Activated naive CD4-positive, alpha-beta T cell treated with anti-CD3 and anti-CD28 coated beads, Interleukin-2, amount 50 U/mL, for 72 hours (primary cell): ENCODE results near the gene JARID2. TPM values are rescaled to one million over a fixed set of nuclear protein-coding genes. Genes with fewer than 3 reads are reported as not detected.
A peak's percentile ranks its signal among the peaks of the same experiment; 100 is the strongest.

ENCODE experiments used
- ATAC-seq, 2 donors: fragments of 150-1000 bp; cut with Tn5 transposase; 2 replicates each; pipeline ENCODE4 v1.10.0; 2021; ENCODE audit warnings: mild to moderate bottlenecking in 2 of 2, moderate library complexity in 2 of 2
- DNase-seq, 2 donors: peaks; one replicate each; pipeline ENCODE4 v3.0.0; 2021 to 2022; ENCODE audit warnings: low spot score in 2 of 2
- H3K27ac Mint-ChIP-seq, 2 donors: one replicate each; pipeline ENCODE4 v1.8.0; 2022; ENCODE audit warnings: mild to moderate bottlenecking in 2 of 2, mixed read lengths in 2 of 2
- H3K36me3 Mint-ChIP-seq, 2 donors: one replicate each; pipeline ENCODE4 v1.8.0; 2022; ENCODE audit warnings: mixed read lengths in 2 of 2
- H3K9me3 Mint-ChIP-seq, 2 donors: one replicate each; pipeline ENCODE4 v1.8.0; 2022; ENCODE audit warnings: mixed read lengths in 2 of 2
- total RNA-seq, 2 donors: library from RNA; stranded (reverse); gene quantifications; one replicate each; pipeline ENCODE4 v1.2.3, GENCODE V29; 2022

The JARID2 gene
- total RNA-seq, 2 donors from 2014 or later, result 35.3 to 36.3 TPM

- ATAC-seq (no peak), DNase-seq (no peak)
- peak overlapping the region in 1 of 2 donors; percentile 68 for H3K27ac Mint-ChIP-seq
- H3K9me3 Mint-ChIP-seq, result no peaks in the 10 kb centered on the region
- no peaks in the 10 kb centered on the region for H3K36me3 Mint-ChIP-seq
Observed at GRCh38 chr6:15342114-15342513, 96.2 kb downstream of the JARID2 start.

DNA sequence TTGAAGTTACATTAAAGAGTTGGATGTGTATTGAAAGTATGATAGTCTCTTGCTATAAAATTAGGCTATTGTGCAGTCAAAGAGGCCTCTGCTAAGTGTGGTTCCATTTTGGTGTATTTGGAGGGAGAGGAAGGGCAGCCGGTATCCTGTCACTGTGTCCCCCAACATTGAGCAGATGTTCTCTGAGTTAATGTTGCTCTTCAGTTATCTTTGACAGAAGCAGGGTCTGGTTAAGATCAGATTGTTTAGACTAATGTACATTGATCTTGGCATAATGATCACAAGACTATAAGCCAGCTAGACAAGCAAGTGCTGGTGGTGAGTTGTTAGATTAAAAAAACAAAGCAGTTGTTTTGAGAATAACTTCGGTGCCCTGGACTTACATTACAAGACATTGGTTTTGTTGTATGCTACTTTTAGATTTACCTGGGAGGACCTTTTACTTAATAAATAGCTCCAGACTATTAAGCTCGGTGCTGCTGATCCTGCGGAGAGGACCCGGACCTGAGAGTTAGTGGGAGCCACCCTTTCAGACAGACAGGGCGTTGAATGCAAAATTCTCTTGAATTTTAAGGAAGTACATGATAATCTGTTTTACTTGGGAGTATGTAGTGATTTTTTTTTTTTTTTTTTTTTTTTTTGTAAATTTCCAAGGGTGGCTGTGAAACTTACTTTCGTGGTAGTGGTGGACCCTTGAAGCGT is 97.8 kb downstream of the JARID2 start:
- DNase-seq, result no peak
- Mint-ChIP-seq H3K27ac (peak overlapping the region in 1 of 2 donors; percentile 92), H3K9me3 (no peaks in the 10 kb centered on the region), H3K36me3 (peaks cover 0 to 2% of the 10 kb centered on the region in 2 donors)
- no peak for ATAC-seq

- Mint-ChIP-seq H3K27ac (peak overlapping the region in 1 of 2 donors; percentile 14), H3K9me3 (no peaks in the 10 kb centered on the region)
- ATAC-seq, result peak in 1 of 2 donors; percentile 9
Observed at GRCh38 chr6:15344192-15344519, 98.3 kb downstream of the JARID2 start.

GRCh38 chr6:15344831-15345230 is 99.0 kb downstream of the JARID2 start:
- ATAC-seq (no peak), DNase-seq (no peak)
- Mint-ChIP-seq H3K27ac (no peak overlapping the region), H3K36me3 (peaks cover 0 to 13% of the 10 kb centered on the region in 2 donors), H3K9me3 (no peaks in the 10 kb centered on the region)

More at GRCh38 chr6:15344192-15344519, 98.3 kb downstream of the JARID2 start:
- peaks cover 0 to 7% of the 10 kb centered on the region in 2 donors for H3K36me3 Mint-ChIP-seq
- no peak for DNase-seq

GRCh38 chr6:15346315-15346714 is 100.4 kb downstream of the JARID2 start:
- DNase-seq (no peak), ATAC-seq (peak; percentile 68 to 82)
- Mint-ChIP-seq H3K36me3 (peaks cover 0 to 25% of the 10 kb centered on the region in 2 donors), H3K9me3 (no peaks in the 10 kb centered on the region), H3K27ac (no peak overlapping the region)

DNA sequence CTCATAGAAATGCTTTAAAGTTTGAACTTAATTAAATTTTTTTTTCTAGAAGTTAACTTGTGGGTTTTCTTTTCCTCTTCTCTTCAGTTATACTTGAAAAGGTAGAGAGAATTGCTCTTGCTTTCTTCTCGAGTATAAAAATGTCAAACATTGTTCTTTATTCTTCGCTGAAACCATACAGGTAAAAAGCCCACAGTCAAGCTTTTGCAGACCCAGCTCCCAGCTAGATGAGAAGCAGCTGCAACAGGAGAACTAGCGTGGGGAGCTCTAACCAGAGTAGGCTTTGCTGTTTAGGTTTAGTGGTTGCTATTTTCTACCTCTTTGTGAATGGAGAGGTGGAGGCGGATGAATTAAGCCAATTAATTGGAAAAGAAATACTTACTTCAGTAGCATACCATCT is 102.7 kb downstream of the JARID2 start:
- Mint-ChIP-seq H3K27ac (peak overlapping the region in 1 of 2 donors; percentile 74), H3K9me3 (no peaks in the 10 kb centered on the region), H3K36me3 (peaks cover 0 to 36% of the 10 kb centered on the region in 2 donors)
- ATAC-seq (no peak), DNase-seq (no peak)

GRCh38 chr6:15349379-15349778 is 103.5 kb downstream of the JARID2 start:
- H3K36me3 Mint-ChIP-seq, result peaks cover 0 to 36% of the 10 kb centered on the region in 2 donors
- H3K9me3 Mint-ChIP-seq, result no peaks in the 10 kb centered on the region
- H3K27ac Mint-ChIP-seq, result no peak overlapping the region
- ATAC-seq (no peak), DNase-seq (no peak)

DNA sequence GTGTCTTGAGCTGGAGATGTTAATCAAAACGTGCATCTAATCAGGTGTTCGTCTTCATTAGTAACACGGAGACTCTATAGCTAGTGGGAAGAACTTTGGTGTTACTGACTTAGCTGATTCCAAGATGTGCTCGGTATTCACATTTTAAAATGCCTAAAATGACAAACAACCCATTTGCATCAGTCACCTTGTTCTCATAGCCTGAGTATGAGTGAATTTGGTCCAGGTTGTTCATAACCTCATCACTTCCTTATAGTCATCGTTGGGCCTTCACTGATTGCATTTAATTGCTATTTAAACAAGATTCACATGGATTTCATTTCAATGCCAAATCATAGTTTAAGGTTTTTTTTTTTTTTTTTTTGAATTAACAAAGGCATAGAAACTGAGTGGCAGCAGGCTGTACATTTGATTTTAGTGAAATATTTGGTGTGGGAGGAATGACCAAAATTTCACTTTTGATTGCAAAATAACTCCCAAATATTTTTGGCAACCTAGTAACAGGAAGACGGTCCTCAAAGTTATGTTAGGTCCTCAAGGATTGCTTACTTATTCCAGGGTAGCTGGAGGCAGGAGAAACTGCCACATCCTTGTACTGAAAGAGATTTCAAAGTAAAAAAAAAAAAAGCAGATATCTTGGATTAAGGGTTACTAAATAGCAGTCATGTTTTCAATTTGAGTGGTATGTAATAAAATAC is 104.7 kb downstream of the JARID2 start:
- peak overlapping the region in 1 of 2 donors; percentile 55 for H3K27ac Mint-ChIP-seq
- no peak for DNase-seq
- ATAC-seq, result no peak

GRCh38 chr6:15351631-15352030 is 105.8 kb downstream of the JARID2 start:
- no peaks in the 10 kb centered on the region for H3K9me3 Mint-ChIP-seq
- ATAC-seq (no peak), DNase-seq (no peak)
- H3K36me3 Mint-ChIP-seq, result peaks cover 0 to 36% of the 10 kb centered on the region in 2 donors
- H3K27ac Mint-ChIP-seq, result no peak overlapping the region

More for the DNA sequence above, 104.7 kb downstream of the JARID2 start:
- Mint-ChIP-seq H3K36me3 (peaks cover 0 to 36% of the 10 kb centered on the region in 2 donors), H3K9me3 (no peaks in the 10 kb centered on the region)

GRCh38 chr6:15352220-15352619 is 106.4 kb downstream of the JARID2 start:
- peak in 1 of 2 donors; percentile 9 for ATAC-seq
- H3K27ac Mint-ChIP-seq, result peak overlapping the region in 1 of 2 donors; percentile 44

DNA sequence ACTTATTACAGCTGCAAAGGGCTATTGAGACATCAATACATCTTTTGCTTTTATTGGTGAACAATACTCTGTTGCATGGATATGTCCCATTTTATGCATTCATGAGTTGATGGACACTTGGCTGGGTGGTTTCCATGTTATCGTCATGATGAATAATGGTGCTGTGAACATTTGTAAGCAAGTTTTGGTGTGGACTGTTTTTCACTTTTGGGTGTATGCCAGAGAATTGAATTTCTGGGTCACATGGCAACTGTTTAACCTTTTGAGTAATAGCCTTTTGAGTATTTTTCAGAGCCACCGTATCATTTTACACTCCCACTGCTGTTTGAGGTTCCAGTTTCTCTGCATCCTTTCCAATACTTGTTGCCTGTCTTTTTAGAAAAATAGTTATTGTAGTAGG is 107.0 kb downstream of the JARID2 start:
- peaks cover 0 to 39% of the 10 kb centered on the region in 2 donors for H3K36me3 Mint-ChIP-seq
- ATAC-seq, result peak; percentile 34 to 63
- no peaks in the 10 kb centered on the region for H3K9me3 Mint-ChIP-seq
- no peak for DNase-seq
- peak overlapping the region in 1 of 2 donors; percentile 26 for H3K27ac Mint-ChIP-seq

More at GRCh38 chr6:15352220-15352619, 106.4 kb downstream of the JARID2 start:
- Mint-ChIP-seq H3K36me3 (peaks cover 0 to 36% of the 10 kb centered on the region in 2 donors), H3K9me3 (no peaks in the 10 kb centered on the region)
- DNase-seq, result no peak

GRCh38 chr6:15355683-15356099 is 109.8 kb downstream of the JARID2 start:
- Mint-ChIP-seq H3K9me3 (no peaks in the 10 kb centered on the region), H3K36me3 (peaks cover 0 to 31% of the 10 kb centered on the region in 2 donors), H3K27ac (no peak overlapping the region)
- ATAC-seq, result no peak
- no peak for DNase-seq

GRCh38 chr6:15356179-15356578 is 110.3 kb downstream of the JARID2 start:
- ATAC-seq (no peak), DNase-seq (no peak)
- no peak overlapping the region for H3K27ac Mint-ChIP-seq
- no peaks in the 10 kb centered on the region for H3K9me3 Mint-ChIP-seq
- H3K36me3 Mint-ChIP-seq, result peaks cover 0 to 29% of the 10 kb centered on the region in 2 donors

GRCh38 chr6:15356937-15357336 is 111.1 kb downstream of the JARID2 start:
- DNase-seq, result no peak
- Mint-ChIP-seq H3K27ac (no peak overlapping the region), H3K9me3 (no peaks in the 10 kb centered on the region), H3K36me3 (peaks cover 0 to 22% of the 10 kb centered on the region in 2 donors)
- ATAC-seq, result no peak

DNA sequence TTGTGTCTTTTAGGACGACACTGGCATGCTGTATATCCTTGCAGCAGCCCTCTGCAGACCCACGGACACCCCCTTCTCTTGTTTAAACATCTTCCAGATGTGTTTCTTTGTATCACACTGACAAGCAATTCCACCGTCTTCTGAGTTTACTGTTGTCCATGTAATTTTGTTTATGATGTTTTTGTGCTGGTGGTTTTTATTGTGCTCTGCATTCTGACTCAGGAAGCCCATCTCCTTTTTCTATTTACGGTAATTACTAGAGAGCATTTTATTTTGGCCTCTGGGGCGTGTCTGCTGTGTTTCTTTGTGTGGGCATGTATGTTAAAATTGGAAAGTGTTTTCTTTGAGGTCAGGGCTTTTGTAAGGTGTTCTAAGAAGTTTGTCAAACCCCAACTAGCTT is 111.9 kb downstream of the JARID2 start:
- DNase-seq (no peak), ATAC-seq (no peak)
- H3K27ac Mint-ChIP-seq, result no peak overlapping the region
- peaks cover 0 to 16% of the 10 kb centered on the region in 2 donors for H3K36me3 Mint-ChIP-seq
- no peaks in the 10 kb centered on the region for H3K9me3 Mint-ChIP-seq

GRCh38 chr6:15358579-15359327 is 112.9 kb downstream of the JARID2 start:
- Mint-ChIP-seq H3K9me3 (no peaks in the 10 kb centered on the region), H3K36me3 (peaks cover 0 to 16% of the 10 kb centered on the region in 2 donors), H3K27ac (peak overlapping the region in 1 of 2 donors; percentile 81)
- ATAC-seq (no peak), DNase-seq (no peak)

GRCh38 chr6:15359335-15359862 is 113.5 kb downstream of the JARID2 start:
- H3K27ac Mint-ChIP-seq, result no peak overlapping the region
- peaks cover 0 to 16% of the 10 kb centered on the region in 2 donors for H3K36me3 Mint-ChIP-seq
- ATAC-seq (no peak), DNase-seq (no peak)
- H3K9me3 Mint-ChIP-seq, result no peaks in the 10 kb centered on the region
